Esophagus squamous epithelium (tissue), 4 donors: ENCODE data around the gene SUCLG2.

Experiments used
- CTCF ChIP-seq, 6 experiments: fragments of 450-650 bp in 4 of 6; fragments of 200-600 bp in 2 of 6; sonication (generic) in 2 of 6; IDR thresholded peaks; one replicate each; pipeline ENCODE4 v1.5.1; 2016 to 2019; ENCODE audit warnings: antibody characterized with exemption in 6 of 6, mild to moderate bottlenecking in 4 of 6, moderate library complexity in 4 of 6
- POLR2A ChIP-seq, 4 donors: fragments of 450-650 bp; IDR thresholded peaks; one replicate each; pipeline ENCODE4 v1.6.1; 2017; ENCODE audit warnings: antibody characterized with exemption in 4 of 4, mild to moderate bottlenecking in 4 of 4, moderate library complexity in 3 of 4

- TF ChIP-seq CTCF (IDR thresholded peaks at IDR 0.05) (no peak), POLR2A (IDR thresholded peaks at IDR 0.05) (no peak)
Measured at GRCh38 chr3:67650084-67650483, 4.3 kb downstream of the SUCLG2 start.
